ENCODE data around the gene KCNQ1.

DNA sequence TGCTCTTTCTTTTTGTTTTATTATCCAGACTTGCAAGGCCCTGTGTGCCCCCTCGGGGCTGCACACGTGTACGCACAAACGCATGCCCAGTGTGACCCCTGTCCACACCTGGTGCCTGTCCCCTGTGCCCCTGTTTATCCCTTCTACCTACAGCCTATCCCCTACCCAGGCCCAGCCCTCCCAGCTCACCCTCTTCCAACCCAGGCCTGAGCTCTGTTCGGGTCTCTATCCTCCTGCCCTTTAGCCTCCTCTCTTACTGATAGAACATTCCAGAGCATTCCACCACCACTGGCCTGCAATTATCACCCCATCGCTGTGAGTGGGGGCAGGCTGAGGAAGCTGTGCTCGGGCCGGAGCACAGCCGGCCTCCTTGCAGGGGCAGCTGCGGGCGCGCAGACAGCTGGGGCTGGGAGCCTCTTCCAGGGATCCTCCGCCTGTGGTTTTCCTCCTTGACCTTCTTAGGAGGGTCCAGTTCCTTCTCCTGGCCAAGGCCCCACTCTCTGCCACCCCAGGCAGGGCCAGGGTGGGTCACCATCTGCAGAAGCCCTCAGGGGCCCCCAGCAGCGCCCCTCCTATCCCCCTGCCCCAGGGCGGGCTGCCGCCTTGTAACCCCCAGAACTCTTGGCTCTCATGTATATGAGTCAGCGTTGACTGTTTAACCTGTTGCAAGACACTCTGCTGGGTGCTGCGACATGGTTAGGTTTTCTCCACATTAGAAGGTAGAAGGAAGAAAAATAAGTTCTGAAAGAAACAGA lies 296.7 kb downstream of the KCNQ1 start:
- TF ChIP-seq NFRKB (IDR thresholded peaks at IDR 0.05): no peak
- TF ChIP-seq MXI1 (IDR thresholded peaks at IDR 0.05; ENCODE audit: borderline replicate concordance, low read depth, low read length): no peak
- TF ChIP-seq NCOA1 (CRISPR knock-in tag; IDR thresholded peaks at IDR 0.05): no peak
- TF ChIP-seq, protein P1, sequence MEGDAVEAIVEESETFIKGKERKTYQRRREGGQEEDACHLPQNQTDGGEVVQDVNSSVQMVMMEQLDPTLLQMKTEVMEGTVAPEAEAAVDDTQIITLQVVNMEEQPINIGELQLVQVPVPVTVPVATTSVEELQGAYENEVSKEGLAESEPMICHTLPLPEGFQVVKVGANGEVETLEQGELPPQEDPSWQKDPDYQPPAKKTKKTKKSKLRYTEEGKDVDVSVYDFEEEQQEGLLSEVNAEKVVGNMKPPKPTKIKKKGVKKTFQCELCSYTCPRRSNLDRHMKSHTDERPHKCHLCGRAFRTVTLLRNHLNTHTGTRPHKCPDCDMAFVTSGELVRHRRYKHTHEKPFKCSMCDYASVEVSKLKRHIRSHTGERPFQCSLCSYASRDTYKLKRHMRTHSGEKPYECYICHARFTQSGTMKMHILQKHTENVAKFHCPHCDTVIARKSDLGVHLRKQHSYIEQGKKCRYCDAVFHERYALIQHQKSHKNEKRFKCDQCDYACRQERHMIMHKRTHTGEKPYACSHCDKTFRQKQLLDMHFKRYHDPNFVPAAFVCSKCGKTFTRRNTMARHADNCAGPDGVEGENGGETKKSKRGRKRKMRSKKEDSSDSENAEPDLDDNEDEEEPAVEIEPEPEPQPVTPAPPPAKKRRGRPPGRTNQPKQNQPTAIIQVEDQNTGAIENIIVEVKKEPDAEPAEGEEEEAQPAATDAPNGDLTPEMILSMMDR (CRISPR knock-in tag; IDR thresholded peaks at IDR 0.05): 0 out of 2 replicates have a peak, but pooled peaks have one; percentile 6
- TF ChIP-seq RARA (CRISPR knock-in tag; IDR thresholded peaks at IDR 0.05): no peak

Measured in HepG2 (cell line).